ENCODE measurements around the gene RSPH1. TPM values are rescaled to one million over a fixed set of nuclear protein-coding genes. Genes with fewer than 3 reads are reported as not detected.

RSPH1 gene
- total RNA-seq, 1 donor from 2014 or later, result 0.42 TPM

DNA sequence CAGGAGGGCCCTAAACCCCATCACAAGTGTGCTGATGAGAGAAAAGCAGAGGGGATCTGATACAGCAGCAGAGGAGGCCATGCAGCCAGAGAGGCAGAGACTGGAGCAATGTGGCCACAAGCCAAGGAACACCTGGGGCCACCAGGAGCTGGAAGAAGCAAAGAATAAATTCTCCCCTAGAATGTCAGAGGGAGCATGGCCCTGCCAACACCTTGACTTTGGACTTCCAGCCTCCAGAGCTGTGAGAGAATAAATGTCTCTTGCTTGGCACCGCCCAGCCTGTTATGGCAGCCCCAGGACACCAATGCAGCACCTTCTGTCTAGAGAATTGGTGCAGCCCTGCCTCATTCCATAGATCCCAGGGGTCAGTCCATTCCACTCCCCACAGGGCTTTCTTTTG is 67.0 kb downstream of the RSPH1 start:
- DNase-seq (ENCODE audit: low spot score in 2 of 2, unreplicated experiment in 2 of 2), result no peak
- Mint-ChIP-seq H3K36me3 (no peaks in the 10 kb centered on the region), H3K4me3 (no peak overlapping the region), H3K4me1 (no peaks in the 10 kb centered on the region), H3K27me3 (ENCODE audit: low read depth) (peaks cover 52% of the 10 kb centered on the region), H3K27ac (no peak overlapping the region), H3K9me3 (peaks cover 9% of the 10 kb centered on the region)
- no peak for TF ChIP-seq CTCF (IDR thresholded peaks at IDR 0.05; ENCODE audit: unreplicated experiment)

- Mint-ChIP-seq H3K36me3 (no peaks in the 10 kb centered on the region), H3K27ac (no peak overlapping the region), H3K4me3 (no peak overlapping the region), H3K27me3 (ENCODE audit: low read depth) (peaks cover 58% of the 10 kb centered on the region), H3K4me1 (no peaks in the 10 kb centered on the region), H3K9me3 (peaks cover 9% of the 10 kb centered on the region)
- DNase-seq (ENCODE audit: low spot score in 2 of 2, unreplicated experiment in 2 of 2), result no peak
- TF ChIP-seq CTCF (IDR thresholded peaks at IDR 0.05; ENCODE audit: unreplicated experiment), result no peak
Measured at GRCh38 chr21:42427809-42428419, 68.1 kb downstream of the RSPH1 start.

GRCh38 chr21:42426876-42427480 is 69.0 kb downstream of the RSPH1 start:
- Mint-ChIP-seq H3K27me3 (ENCODE audit: low read depth) (peaks cover 56% of the 10 kb centered on the region), H3K4me1 (no peaks in the 10 kb centered on the region)

GRCh38 chr21:42426424-42426823 is 69.6 kb downstream of the RSPH1 start:
- H3K27ac Mint-ChIP-seq, result no peak overlapping the region
- no peak overlapping the region for H3K4me3 Mint-ChIP-seq
- no peak for DNase-seq (ENCODE audit: low spot score in 2 of 2, unreplicated experiment in 2 of 2)
- H3K27me3 Mint-ChIP-seq (ENCODE audit: low read depth), result peaks cover 58% of the 10 kb centered on the region
- no peak for TF ChIP-seq CTCF (IDR thresholded peaks at IDR 0.05; ENCODE audit: unreplicated experiment)
- no peaks in the 10 kb centered on the region for H3K4me1 Mint-ChIP-seq
- peaks cover 3% of the 10 kb centered on the region for H3K9me3 Mint-ChIP-seq
- no peaks in the 10 kb centered on the region for H3K36me3 Mint-ChIP-seq

More at GRCh38 chr21:42426876-42427480, 69.0 kb downstream of the RSPH1 start:
- no peak for TF ChIP-seq CTCF (IDR thresholded peaks at IDR 0.05; ENCODE audit: unreplicated experiment)
- H3K9me3 Mint-ChIP-seq, result no peaks in the 10 kb centered on the region
- H3K36me3 Mint-ChIP-seq, result no peaks in the 10 kb centered on the region
- H3K27ac Mint-ChIP-seq, result no peak overlapping the region
- DNase-seq (ENCODE audit: low spot score in 2 of 2, unreplicated experiment in 2 of 2), result no peak
- H3K4me3 Mint-ChIP-seq, result no peak overlapping the region

- Mint-ChIP-seq H3K4me1 (no peaks in the 10 kb centered on the region), H3K9me3 (peaks cover 4% of the 10 kb centered on the region), H3K4me3 (no peak overlapping the region), H3K27me3 (ENCODE audit: low read depth) (peaks cover 66% of the 10 kb centered on the region), H3K36me3 (no peaks in the 10 kb centered on the region), H3K27ac (no peak overlapping the region)
- no peak for DNase-seq (ENCODE audit: low spot score in 2 of 2, unreplicated experiment in 2 of 2)
- TF ChIP-seq CTCF (IDR thresholded peaks at IDR 0.05; ENCODE audit: unreplicated experiment), result no peak
Measured at GRCh38 chr21:42425591-42425990, 70.4 kb downstream of the RSPH1 start.
